ENCODE measurements around the gene SLC38A1. TPM values are rescaled to one million over a fixed set of nuclear protein-coding genes. Genes with fewer than 3 reads are reported as not detected.
"Not testable (repeated sequence)": the region's sequence is repeated elsewhere in the genome, so short reads cannot be mapped to it uniquely, and the experiment has no call there.

Gene SLC38A1
- total RNA-seq, 1 donor from 2014 or later, result 172 TPM

GRCh38 chr12:46208370-46208769 lies 60.5 kb downstream of the SLC38A1 start:
- H3K4me1 Mint-ChIP-seq (ENCODE audit: low read depth), result peaks cover 48% of the 10 kb centered on the region
- no peaks in the 10 kb centered on the region for H3K9me3 Mint-ChIP-seq
- no peak overlapping the region for H3K4me3 Mint-ChIP-seq
- H3K27me3 Mint-ChIP-seq (ENCODE audit: insufficient read depth), result no peaks in the 10 kb centered on the region
- H3K27ac Mint-ChIP-seq, result no peak overlapping the region
- no peak for DNase-seq (ENCODE audit: low spot score)
- peaks cover 73% of the 10 kb centered on the region for H3K36me3 Mint-ChIP-seq (ENCODE audit: low read depth)
- intact Hi-C loops (cut with micrococcal nuclease), result loop anchor here (2.0 to 5.0 kb wide), 3 partner anchors 14 to 874 kb away; no protein-coding TSS in a partner anchor

- DNase-seq (ENCODE audit: low spot score), result no peak
- H3K9me3 Mint-ChIP-seq, result no peaks in the 10 kb centered on the region
- peaks cover 74% of the 10 kb centered on the region for H3K36me3 Mint-ChIP-seq (ENCODE audit: low read depth)
- H3K27me3 Mint-ChIP-seq (ENCODE audit: insufficient read depth), result no peaks in the 10 kb centered on the region
- H3K27ac Mint-ChIP-seq, result no peak overlapping the region
- intact Hi-C loops (cut with micrococcal nuclease), result loop anchor here (2.0 to 5.0 kb wide), 3 partner anchors 15 to 875 kb away; no protein-coding TSS in a partner anchor
- no peak overlapping the region for H3K4me3 Mint-ChIP-seq
- H3K4me1 Mint-ChIP-seq (ENCODE audit: low read depth), result peaks cover 41% of the 10 kb centered on the region
These were observed 61.2 kb downstream of the SLC38A1 start for GRCh38 chr12:46207644-46208043.

GRCh38 chr12:46206471-46206870 lies 62.4 kb downstream of the SLC38A1 start:
- Mint-ChIP-seq H3K36me3 (ENCODE audit: low read depth) (peaks cover 73% of the 10 kb centered on the region), H3K27me3 (ENCODE audit: insufficient read depth) (no peaks in the 10 kb centered on the region), H3K27ac (no peak overlapping the region), H3K4me1 (ENCODE audit: low read depth) (peaks cover 29% of the 10 kb centered on the region), H3K4me3 (no peak overlapping the region), H3K9me3 (no peaks in the 10 kb centered on the region)
- DNase-seq (ENCODE audit: low spot score), result no peak
- intact Hi-C loops (cut with micrococcal nuclease), result loop anchor here (5.0 kb wide), 2 partner anchors 251 to 876 kb away; no protein-coding TSS in a partner anchor

- no peak overlapping the region for H3K27ac Mint-ChIP-seq
- intact Hi-C loops (cut with micrococcal nuclease), result loop anchor here (5.0 kb wide), 2 partner anchors 252 to 877 kb away; no protein-coding TSS in a partner anchor
- peaks cover 17% of the 10 kb centered on the region for H3K4me1 Mint-ChIP-seq (ENCODE audit: low read depth)
- H3K9me3 Mint-ChIP-seq, result no peaks in the 10 kb centered on the region
- DNase-seq (ENCODE audit: low spot score), result no peak
- H3K36me3 Mint-ChIP-seq (ENCODE audit: low read depth), result peaks cover 71% of the 10 kb centered on the region
- no peaks in the 10 kb centered on the region for H3K27me3 Mint-ChIP-seq (ENCODE audit: insufficient read depth)
- H3K4me3 Mint-ChIP-seq, result no peak overlapping the region
These were observed 63.5 kb downstream of the SLC38A1 start for GRCh38 chr12:46205294-46205693.

- H3K4me3 Mint-ChIP-seq, result no peak overlapping the region
- H3K27me3 Mint-ChIP-seq (ENCODE audit: insufficient read depth), result no peaks in the 10 kb centered on the region
- intact Hi-C loops (cut with micrococcal nuclease), result no loop called here
- no peaks in the 10 kb centered on the region for H3K9me3 Mint-ChIP-seq
- H3K27ac Mint-ChIP-seq, result no peak overlapping the region
- DNase-seq (ENCODE audit: low spot score), result no peak
- peaks cover 83% of the 10 kb centered on the region for H3K36me3 Mint-ChIP-seq (ENCODE audit: low read depth)
- H3K4me1 Mint-ChIP-seq (ENCODE audit: low read depth), result peaks cover 6% of the 10 kb centered on the region
These were observed 67.5 kb downstream of the SLC38A1 start for GRCh38 chr12:46201284-46201789.

GRCh38 chr12:46200551-46200950 lies 68.3 kb downstream of the SLC38A1 start:
- intact Hi-C loops (cut with micrococcal nuclease), result no loop called here
- Mint-ChIP-seq H3K27me3 (ENCODE audit: insufficient read depth) (no peaks in the 10 kb centered on the region), H3K9me3 (no peaks in the 10 kb centered on the region), H3K4me1 (ENCODE audit: low read depth) (peaks cover 6% of the 10 kb centered on the region), H3K36me3 (ENCODE audit: low read depth) (peaks cover 85% of the 10 kb centered on the region), H3K4me3 (no peak overlapping the region), H3K27ac (no peak overlapping the region)
- no peak for DNase-seq (ENCODE audit: low spot score)

GRCh38 chr12:46198913-46199312 lies 69.9 kb downstream of the SLC38A1 start:
- Mint-ChIP-seq H3K9me3 (peaks cover 5% of the 10 kb centered on the region), H3K4me1 (ENCODE audit: low read depth) (peaks cover 6% of the 10 kb centered on the region), H3K36me3 (ENCODE audit: low read depth) (peaks cover 87% of the 10 kb centered on the region), H3K27ac (peak overlapping the region; percentile 58), H3K27me3 (ENCODE audit: insufficient read depth) (no peaks in the 10 kb centered on the region), H3K4me3 (no peak overlapping the region)
- intact Hi-C loops (cut with micrococcal nuclease), result no loop called here
- DNase-seq (ENCODE audit: low spot score), result no peak

GRCh38 chr12:46197883-46198282 lies 71.0 kb downstream of the SLC38A1 start:
- peaks cover 87% of the 10 kb centered on the region for H3K36me3 Mint-ChIP-seq (ENCODE audit: low read depth)
- peaks cover 9% of the 10 kb centered on the region for H3K9me3 Mint-ChIP-seq
- H3K27me3 Mint-ChIP-seq (ENCODE audit: insufficient read depth), result no peaks in the 10 kb centered on the region
- H3K4me1 Mint-ChIP-seq (ENCODE audit: low read depth), result peaks cover 13% of the 10 kb centered on the region
- H3K4me3 Mint-ChIP-seq, result no peak overlapping the region
- intact Hi-C loops (cut with micrococcal nuclease), result no loop called here
- H3K27ac Mint-ChIP-seq, result no peak overlapping the region
- DNase-seq (ENCODE audit: low spot score), result no peak

GRCh38 chr12:46190533-46190932 lies 78.3 kb downstream of the SLC38A1 start:
- Mint-ChIP-seq H3K4me1 (ENCODE audit: low read depth) (peaks cover 21% of the 10 kb centered on the region), H3K27ac (peak overlapping the region; percentile 31), H3K9me3 (peaks cover 28% of the 10 kb centered on the region), H3K36me3 (ENCODE audit: low read depth) (peaks cover 84% of the 10 kb centered on the region)
- intact Hi-C loops (cut with micrococcal nuclease); H3K4me3 Mint-ChIP-seq; DNase-seq (ENCODE audit: low spot score); H3K27me3 Mint-ChIP-seq (ENCODE audit: insufficient read depth): not testable (repeated sequence)

- no peak for DNase-seq (ENCODE audit: low spot score)
- Mint-ChIP-seq H3K4me3 (no peak overlapping the region), H3K27me3 (ENCODE audit: insufficient read depth) (no peaks in the 10 kb centered on the region), H3K4me1 (ENCODE audit: low read depth) (peaks cover 17% of the 10 kb centered on the region), H3K9me3 (peaks cover 22% of the 10 kb centered on the region), H3K36me3 (ENCODE audit: low read depth) (peaks cover 72% of the 10 kb centered on the region), H3K27ac (no peak overlapping the region)
- intact Hi-C loops (cut with micrococcal nuclease), result no loop called here
These were observed 80.7 kb downstream of the SLC38A1 start for GRCh38 chr12:46188170-46188569.

- H3K4me3 Mint-ChIP-seq, result no peak overlapping the region
- peaks cover 64% of the 10 kb centered on the region for H3K36me3 Mint-ChIP-seq (ENCODE audit: low read depth)
- no peak for DNase-seq (ENCODE audit: low spot score)
- H3K27me3 Mint-ChIP-seq (ENCODE audit: insufficient read depth), result no peaks in the 10 kb centered on the region
- H3K4me1 Mint-ChIP-seq (ENCODE audit: low read depth), result peaks cover 13% of the 10 kb centered on the region
- intact Hi-C loops (cut with micrococcal nuclease), result no loop called here
- H3K27ac Mint-ChIP-seq, result peak overlapping the region; percentile 52
- peaks cover 16% of the 10 kb centered on the region for H3K9me3 Mint-ChIP-seq
These were observed 81.8 kb downstream of the SLC38A1 start for GRCh38 chr12:46187023-46187422.

- Mint-ChIP-seq H3K4me3 (no peak overlapping the region), H3K9me3 (peaks cover 7% of the 10 kb centered on the region), H3K27ac (no peak overlapping the region), H3K36me3 (ENCODE audit: low read depth) (peaks cover 62% of the 10 kb centered on the region), H3K27me3 (ENCODE audit: insufficient read depth) (no peaks in the 10 kb centered on the region), H3K4me1 (ENCODE audit: low read depth) (peaks cover 6% of the 10 kb centered on the region)
- DNase-seq (ENCODE audit: low spot score), result no peak
- intact Hi-C loops (cut with micrococcal nuclease), result no loop called here
These were observed 82.8 kb downstream of the SLC38A1 start for GRCh38 chr12:46186088-46186487.

- no peak overlapping the region for H3K27ac Mint-ChIP-seq
- peaks cover 3% of the 10 kb centered on the region for H3K9me3 Mint-ChIP-seq
- H3K4me3 Mint-ChIP-seq, result no peak overlapping the region
- H3K27me3 Mint-ChIP-seq (ENCODE audit: insufficient read depth), result no peaks in the 10 kb centered on the region
- peaks cover 58% of the 10 kb centered on the region for H3K36me3 Mint-ChIP-seq (ENCODE audit: low read depth)
- intact Hi-C loops (cut with micrococcal nuclease), result no loop called here
- no peak for DNase-seq (ENCODE audit: low spot score)
- H3K4me1 Mint-ChIP-seq (ENCODE audit: low read depth), result peaks cover 2% of the 10 kb centered on the region
These were observed 83.2 kb downstream of the SLC38A1 start for GRCh38 chr12:46185686-46186085.
